H1 (cell line): ENCODE measurements around the gene OR52M1. TPM values are rescaled to one million over a fixed set of nuclear protein-coding genes. Genes with fewer than 3 reads are reported as not detected.

Source experiments
- ASH2L ChIP-seq: fragments of 200-600, 300-600 bp; sonication (generic); IDR thresholded peaks from one replicate; pipeline ENCODE4 v1.7.1; 2017; ENCODE audit warnings: low read length
- CBX8 ChIP-seq: fragments of 300-800, 300-1000 bp; sonication (generic); IDR thresholded peaks from 2 replicates; pipeline ENCODE4 v1.7.1; 2016; ENCODE audit warnings: low read depth, low read length, borderline replicate concordance
- CHD1 ChIP-seq: IDR thresholded peaks from 2 replicates; pipeline ENCODE4 v1.6.1; 2012; ENCODE audit warnings: low read depth, low read length, improper control_type of control experiment
- EP300 ChIP-seq, 2 experiments: IDR thresholded peaks; 1 replicate in 1 of 2; 2 replicates in 1 of 2; pipeline ENCODE4 v1.6.1; 2011 to 2012; ENCODE audit warnings: low read depth in 2 of 2, low read length in 2 of 2, mild to moderate bottlenecking in 2 of 2, borderline replicate concordance in 1 of 2, inconsistent platforms in 1 of 2, moderate library complexity in 1 of 2
- GTF2F1 ChIP-seq: IDR thresholded peaks from 2 replicates; pipeline ENCODE4 v1.6.1; 2012; ENCODE audit warnings: low read depth, low read length, improper control_type of control experiment, borderline replicate concordance
- HDAC2 ChIP-seq, 2 experiments: fragments of 300-600 bp in 1 of 2; sonication (generic) in 1 of 2; IDR thresholded peaks; 2 replicates each; pipeline ENCODE4 v1.6.1; 2011 to 2012; ENCODE audit warnings: low read depth in 2 of 2, low read length in 2 of 2, mild to moderate bottlenecking in 2 of 2, moderate library complexity in 2 of 2, borderline replicate concordance in 1 of 2, inconsistent platforms in 1 of 2
- JUN ChIP-seq: IDR thresholded peaks from 2 replicates; pipeline ENCODE4 v1.6.1; 2011; ENCODE audit warnings: low read depth, mild to moderate bottlenecking, improper control_type of control experiment, low read length
- RFX5 ChIP-seq: IDR thresholded peaks from 2 replicates; pipeline ENCODE4 v1.6.1; 2011; ENCODE audit warnings: low read depth, low read length, improper control_type of control experiment, borderline replicate concordance
- SAP30 ChIP-seq: fragments of 300-600 bp; sonication (generic); IDR thresholded peaks from 2 replicates; pipeline ENCODE4 v1.7.1; 2012; ENCODE audit warnings: low read length, moderate library complexity, mild to moderate bottlenecking, inconsistent platforms; ENCODE audit not compliant: insufficient read depth, insufficient replicate concordance
- SIN3A ChIP-seq, 2 experiments: IDR thresholded peaks in 1 of 2; conservative IDR thresholded peaks in 1 of 2; 2 replicates each; pipeline ENCODE4 v1.6.1; 2011 to 2012; ENCODE audit warnings: low read length in 2 of 2, improper control_type of control experiment in 1 of 2, low read depth in 1 of 2, mild to moderate bottlenecking in 1 of 2
- polyA plus RNA-seq, 7 experiments: library from polyadenylated mRNA; depleted of rRNA in 3 of 7; stranded (reverse) in 5 of 7; unstranded in 2 of 7; fragments of >200 nt in 5 of 7; fragments of 200-250 nt in 2 of 7; gene quantifications; 1 replicate in 5 of 7; 2 replicates in 1 of 7; 4 replicates in 1 of 7; pipeline versions ENCODE4 v1.2.1 to v1.2.3, GENCODE V29; 2011 to 2013; ENCODE audit warnings: missing spikeins in 2 of 7, mixed read lengths in 2 of 7
- total RNA-seq: library from RNA; stranded (reverse); fragmentation: NEBNext Ultra II Directional; extraction: Animal tissue kit (Norgen Biotek cat#: 25700); gene quantifications from 2 replicates; pipeline ENCODE4 v1.2.1, GENCODE V29; 2021
- TF ChIP-seq, protein P1 (sequence below): fragments of 300-600 bp; sonication (generic); IDR thresholded peaks from 2 replicates; pipeline ENCODE4 v1.7.1; 2012; ENCODE audit warnings: low read length, moderate library complexity, mild to moderate bottlenecking, inconsistent platforms; ENCODE audit not compliant: insufficient replicate concordance

Gene OR52M1
- total and polyA plus RNA-seq, 2 of the 8 experiments (the other 6 are each of a cell fraction or from before 2014, with no cell fraction given) = not detected

DNA sequence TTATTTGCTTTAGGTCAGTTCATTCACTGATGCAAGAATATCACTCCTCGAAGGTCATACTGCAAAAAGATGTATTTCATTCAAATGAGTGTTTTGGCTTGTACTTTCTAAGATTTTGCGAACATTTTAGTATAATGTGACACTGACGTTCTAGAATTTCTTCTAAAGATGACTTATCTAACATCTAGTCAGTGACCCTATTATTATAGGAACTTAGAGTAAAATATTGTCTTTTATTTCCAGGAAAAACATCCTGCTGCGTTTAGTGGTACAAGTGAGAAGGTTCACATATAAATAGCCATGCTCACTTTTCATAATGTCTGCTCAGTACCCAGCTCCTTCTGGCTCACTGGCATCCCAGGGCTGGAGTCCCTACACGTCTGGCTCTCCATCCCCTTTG is at the start of gene OR52M1 (continued):
- TF ChIP-seq, protein P1, sequence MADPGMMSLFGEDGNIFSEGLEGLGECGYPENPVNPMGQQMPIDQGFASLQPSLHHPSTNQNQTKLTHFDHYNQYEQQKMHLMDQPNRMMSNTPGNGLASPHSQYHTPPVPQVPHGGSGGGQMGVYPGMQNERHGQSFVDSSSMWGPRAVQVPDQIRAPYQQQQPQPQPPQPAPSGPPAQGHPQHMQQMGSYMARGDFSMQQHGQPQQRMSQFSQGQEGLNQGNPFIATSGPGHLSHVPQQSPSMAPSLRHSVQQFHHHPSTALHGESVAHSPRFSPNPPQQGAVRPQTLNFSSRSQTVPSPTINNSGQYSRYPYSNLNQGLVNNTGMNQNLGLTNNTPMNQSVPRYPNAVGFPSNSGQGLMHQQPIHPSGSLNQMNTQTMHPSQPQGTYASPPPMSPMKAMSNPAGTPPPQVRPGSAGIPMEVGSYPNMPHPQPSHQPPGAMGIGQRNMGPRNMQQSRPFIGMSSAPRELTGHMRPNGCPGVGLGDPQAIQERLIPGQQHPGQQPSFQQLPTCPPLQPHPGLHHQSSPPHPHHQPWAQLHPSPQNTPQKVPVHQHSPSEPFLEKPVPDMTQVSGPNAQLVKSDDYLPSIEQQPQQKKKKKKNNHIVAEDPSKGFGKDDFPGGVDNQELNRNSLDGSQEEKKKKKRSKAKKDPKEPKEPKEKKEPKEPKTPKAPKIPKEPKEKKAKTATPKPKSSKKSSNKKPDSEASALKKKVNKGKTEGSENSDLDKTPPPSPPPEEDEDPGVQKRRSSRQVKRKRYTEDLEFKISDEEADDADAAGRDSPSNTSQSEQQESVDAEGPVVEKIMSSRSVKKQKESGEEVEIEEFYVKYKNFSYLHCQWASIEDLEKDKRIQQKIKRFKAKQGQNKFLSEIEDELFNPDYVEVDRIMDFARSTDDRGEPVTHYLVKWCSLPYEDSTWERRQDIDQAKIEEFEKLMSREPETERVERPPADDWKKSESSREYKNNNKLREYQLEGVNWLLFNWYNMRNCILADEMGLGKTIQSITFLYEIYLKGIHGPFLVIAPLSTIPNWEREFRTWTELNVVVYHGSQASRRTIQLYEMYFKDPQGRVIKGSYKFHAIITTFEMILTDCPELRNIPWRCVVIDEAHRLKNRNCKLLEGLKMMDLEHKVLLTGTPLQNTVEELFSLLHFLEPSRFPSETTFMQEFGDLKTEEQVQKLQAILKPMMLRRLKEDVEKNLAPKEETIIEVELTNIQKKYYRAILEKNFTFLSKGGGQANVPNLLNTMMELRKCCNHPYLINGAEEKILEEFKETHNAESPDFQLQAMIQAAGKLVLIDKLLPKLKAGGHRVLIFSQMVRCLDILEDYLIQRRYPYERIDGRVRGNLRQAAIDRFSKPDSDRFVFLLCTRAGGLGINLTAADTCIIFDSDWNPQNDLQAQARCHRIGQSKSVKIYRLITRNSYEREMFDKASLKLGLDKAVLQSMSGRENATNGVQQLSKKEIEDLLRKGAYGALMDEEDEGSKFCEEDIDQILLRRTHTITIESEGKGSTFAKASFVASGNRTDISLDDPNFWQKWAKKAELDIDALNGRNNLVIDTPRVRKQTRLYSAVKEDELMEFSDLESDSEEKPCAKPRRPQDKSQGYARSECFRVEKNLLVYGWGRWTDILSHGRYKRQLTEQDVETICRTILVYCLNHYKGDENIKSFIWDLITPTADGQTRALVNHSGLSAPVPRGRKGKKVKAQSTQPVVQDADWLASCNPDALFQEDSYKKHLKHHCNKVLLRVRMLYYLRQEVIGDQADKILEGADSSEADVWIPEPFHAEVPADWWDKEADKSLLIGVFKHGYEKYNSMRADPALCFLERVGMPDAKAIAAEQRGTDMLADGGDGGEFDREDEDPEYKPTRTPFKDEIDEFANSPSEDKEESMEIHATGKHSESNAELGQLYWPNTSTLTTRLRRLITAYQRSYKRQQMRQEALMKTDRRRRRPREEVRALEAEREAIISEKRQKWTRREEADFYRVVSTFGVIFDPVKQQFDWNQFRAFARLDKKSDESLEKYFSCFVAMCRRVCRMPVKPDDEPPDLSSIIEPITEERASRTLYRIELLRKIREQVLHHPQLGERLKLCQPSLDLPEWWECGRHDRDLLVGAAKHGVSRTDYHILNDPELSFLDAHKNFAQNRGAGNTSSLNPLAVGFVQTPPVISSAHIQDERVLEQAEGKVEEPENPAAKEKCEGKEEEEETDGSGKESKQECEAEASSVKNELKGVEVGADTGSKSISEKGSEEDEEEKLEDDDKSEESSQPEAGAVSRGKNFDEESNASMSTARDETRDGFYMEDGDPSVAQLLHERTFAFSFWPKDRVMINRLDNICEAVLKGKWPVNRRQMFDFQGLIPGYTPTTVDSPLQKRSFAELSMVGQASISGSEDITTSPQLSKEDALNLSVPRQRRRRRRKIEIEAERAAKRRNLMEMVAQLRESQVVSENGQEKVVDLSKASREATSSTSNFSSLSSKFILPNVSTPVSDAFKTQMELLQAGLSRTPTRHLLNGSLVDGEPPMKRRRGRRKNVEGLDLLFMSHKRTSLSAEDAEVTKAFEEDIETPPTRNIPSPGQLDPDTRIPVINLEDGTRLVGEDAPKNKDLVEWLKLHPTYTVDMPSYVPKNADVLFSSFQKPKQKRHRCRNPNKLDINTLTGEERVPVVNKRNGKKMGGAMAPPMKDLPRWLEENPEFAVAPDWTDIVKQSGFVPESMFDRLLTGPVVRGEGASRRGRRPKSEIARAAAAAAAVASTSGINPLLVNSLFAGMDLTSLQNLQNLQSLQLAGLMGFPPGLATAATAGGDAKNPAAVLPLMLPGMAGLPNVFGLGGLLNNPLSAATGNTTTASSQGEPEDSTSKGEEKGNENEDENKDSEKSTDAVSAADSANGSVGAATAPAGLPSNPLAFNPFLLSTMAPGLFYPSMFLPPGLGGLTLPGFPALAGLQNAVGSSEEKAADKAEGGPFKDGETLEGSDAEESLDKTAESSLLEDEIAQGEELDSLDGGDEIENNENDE = no peak
- no peak for TF ChIP-seq GTF2F1
- TF ChIP-seq SIN3A (conservative IDR thresholded peaks at IDR 0.05 in 1 of 2, IDR thresholded peaks at IDR 0.05 in 1 of 2; ENCODE audit: low read depth in 1 of 2, low read length in 2 of 2) = no peak
- no peak for TF ChIP-seq RFX5
- no peak for TF ChIP-seq JUN
- TF ChIP-seq CBX8 = no peak
- TF ChIP-seq ASH2L = no peak
- no peak for TF ChIP-seq EP300 (IDR thresholded peaks at IDR 0.05; ENCODE audit: borderline replicate concordance in 1 of 2, low read depth in 2 of 2, low read length in 2 of 2)
- TF ChIP-seq SAP30 = no peak
- TF ChIP-seq HDAC2 (IDR thresholded peaks at IDR 0.05; ENCODE audit: borderline replicate concordance in 1 of 2, low read depth in 2 of 2, low read length in 2 of 2) = no peak
- TF ChIP-seq CHD1 = no peak
